OCI-LY7 (cell line): ENCODE data around the gene TLDC2. TPM values are rescaled to one million over a fixed set of nuclear protein-coding genes. Genes with fewer than 3 reads are reported as not detected.

Experiments used
- BruUV-seq: library from RNA; stranded (reverse); fragments of 400-500 nt; replicated peaks from 2 replicates; lab custom pipeline; 2021; lab: Mats Ljungman, UMichigan
- CTCF ChIA-PET: fragments of 300-600 bp; sonication (Branson Sonifier 250); formaldehyde crosslinking; loops from one replicate; lab custom pipeline; 2022; ENCODE audit warnings: antibody characterized with exemption; ENCODE audit not compliant: unreplicated experiment; lab: Charles Lee
- POLR2A ChIA-PET: fragments of 300-600 bp; sonication (Branson Sonifier 250); formaldehyde crosslinking; loops from one replicate; lab custom pipeline; 2022; ENCODE audit warnings: antibody characterized with exemption; lab: Charles Lee
- DNase-seq: peaks from one replicate; pipeline ENCODE4 v3.0.0-alpha.2; 2015; ENCODE audit warnings: low spot score
- H2AFZ ChIP-seq: fragments of 200-600 bp; sonication (generic), shearing (Covaris generic); 2 replicates; pipeline ENCODE4 v1.6.1; 2014; ENCODE audit warnings: mild to moderate bottlenecking, antibody characterized with exemption, low read length, moderate library complexity
- H3K27ac ChIP-seq: fragments of 200-600 bp; sonication (generic); 2 replicates; pipeline ENCODE4 v1.5.1; 2014; ENCODE audit warnings: mixed run types, low read depth, mild to moderate bottlenecking, moderate library complexity, low read length, inconsistent platforms; ENCODE audit not compliant: poor library complexity, severe bottlenecking
- H3K36me3 ChIP-seq: fragments of 200-600 bp; sonication (generic); 2 replicates; pipeline ENCODE4 v1.6.1; 2014; ENCODE audit warnings: mild to moderate bottlenecking, antibody characterized with exemption, low read length, moderate library complexity, mixed read lengths; ENCODE audit not compliant: insufficient read depth
- H3K4me1 ChIP-seq: fragments of 200-600 bp; sonication (generic); 2 replicates; pipeline ENCODE4 v1.5.1; 2014; ENCODE audit warnings: mild to moderate bottlenecking, low read length; ENCODE audit not compliant: insufficient read depth, poor library complexity, severe bottlenecking
- H3K4me2 ChIP-seq: fragments of 200-600 bp; sonication (generic); 2 replicates; pipeline ENCODE4 v1.6.1; 2014; ENCODE audit warnings: mild to moderate bottlenecking, low read length
- H3K4me3 ChIP-seq: fragments of 200-600 bp; sonication (generic); 2 replicates; pipeline ENCODE4 v1.5.1; 2014; ENCODE audit warnings: mild to moderate bottlenecking, low read depth, low read length; ENCODE audit not compliant: poor library complexity, severe bottlenecking
- H3K79me2 ChIP-seq: fragments of 200-600 bp; sonication (generic); 2 replicates; pipeline ENCODE4 v1.6.1; 2016; ENCODE audit warnings: low read depth, mild to moderate bottlenecking, low read length, moderate library complexity, mixed read lengths; ENCODE audit not compliant: insufficient read depth
- H3K9me2 ChIP-seq: fragments of 200-600 bp; sonication (generic); 2 replicates; pipeline ENCODE4 v1.6.1; 2016; ENCODE audit warnings: mild to moderate bottlenecking, low read length, mixed read lengths; ENCODE audit not compliant: insufficient read depth
- H3K9me3 ChIP-seq: fragments of 200-600 bp; sonication (generic); 2 replicates; pipeline ENCODE4 v1.6.1; 2014; ENCODE audit warnings: mild to moderate bottlenecking, mixed run types, low read length, mixed read lengths
- H4K20me1 ChIP-seq: fragments of 200-600 bp; sonication (generic); 2 replicates; pipeline ENCODE4 v1.6.1; 2014; ENCODE audit warnings: mild to moderate bottlenecking, antibody characterized with exemption, low read length, moderate library complexity, mixed read lengths; ENCODE audit not compliant: insufficient read depth
- EZH2phosphoT487 ChIP-seq: fragments of 200-600 bp; sonication (generic); IDR thresholded peaks from 2 replicates; pipeline ENCODE4 v1.6.1; 2018; ENCODE audit warnings: low read depth, borderline replicate concordance, mild to moderate bottlenecking, mixed run types, antibody characterized with exemption, low read length, moderate library complexity, mixed read lengths
- intact Hi-C: fragments of 100-400 bp; cut with micrococcal nuclease; formaldehyde crosslinking; loops from one replicate; pipeline ENCODE4 v1.10.0; 2022; ENCODE audit not compliant: unreplicated experiment
- total RNA-seq, 2 experiments: library from RNA; depleted of rRNA in 1 of 2; stranded (reverse); fragments of >200 nt in 1 of 2; shearing (Covaris generic) in 1 of 2; gene quantifications; 2 replicates each; pipeline ENCODE4 v1.2.3, GENCODE V29; 2014 to 2022
- TF ChIP-seq, protein P1 (sequence below): fragments of 200-600 bp; sonication (generic); conservative IDR thresholded peaks from 2 replicates; pipeline ENCODE4 v1.5.1; 2014; ENCODE audit warnings: mild to moderate bottlenecking, antibody characterized with exemption, low read length, moderate library complexity, mixed read lengths

TLDC2 gene
- total RNA-seq, 2 experiments from 2014 or later: not detected

DNA sequence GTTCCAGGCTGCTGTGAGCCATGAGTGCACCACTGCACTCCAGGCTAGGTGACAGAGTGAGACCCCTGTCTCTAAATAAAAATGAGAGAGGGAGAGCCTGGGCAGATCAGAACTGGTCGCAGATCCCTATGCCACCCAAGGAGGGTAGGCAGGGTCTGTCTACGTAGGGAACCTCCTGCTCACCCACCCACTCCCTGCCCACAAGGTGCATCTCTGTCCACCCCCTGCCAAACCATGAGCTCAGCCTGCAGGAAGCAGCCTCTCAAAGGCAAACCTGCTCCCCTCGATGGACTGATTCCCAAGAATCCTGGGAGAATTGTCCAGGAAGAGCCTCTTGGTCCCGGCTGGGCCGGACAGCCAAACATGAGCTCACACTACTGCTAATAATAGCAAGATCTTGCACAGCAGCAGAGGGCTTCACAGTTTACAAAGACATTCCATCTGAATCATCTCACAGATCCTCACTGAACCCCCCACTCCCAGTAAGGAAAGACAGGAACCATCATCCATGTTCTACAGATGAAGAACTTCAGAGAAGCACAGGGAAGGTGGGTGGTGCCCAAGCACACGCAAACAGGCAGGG, 27.8 kb upstream of the TLDC2 start:
- Histone ChIP-seq H3K4me3 (no peak overlapping the region), H3K79me2 (no peaks in the 10 kb centered on the region), H3K4me2 (peak overlapping the region; percentile 16; the same call in 1 of the 2 replicates), H3K9me3 (peaks cover 6% of the 10 kb centered on the region), H4K20me1 (no peaks in the 10 kb centered on the region), H3K4me1 (peaks cover 84% of the 10 kb centered on the region), H2AFZ (no peak overlapping the region), H3K9me2 (no peaks in the 10 kb centered on the region), H3K27ac (no peak overlapping the region), H3K36me3 (peaks cover 7% of the 10 kb centered on the region)
- POLR2A ChIA-PET: interaction anchor here (0.6 to 7.8 kb wide), 7 partner anchors 10 to 103 kb away, joined by 3 to 87 read pairs (median 4); no protein-coding TSS in a partner anchor
- no peak for TF ChIP-seq EZH2phosphoT487
- TF ChIP-seq, protein P1, sequence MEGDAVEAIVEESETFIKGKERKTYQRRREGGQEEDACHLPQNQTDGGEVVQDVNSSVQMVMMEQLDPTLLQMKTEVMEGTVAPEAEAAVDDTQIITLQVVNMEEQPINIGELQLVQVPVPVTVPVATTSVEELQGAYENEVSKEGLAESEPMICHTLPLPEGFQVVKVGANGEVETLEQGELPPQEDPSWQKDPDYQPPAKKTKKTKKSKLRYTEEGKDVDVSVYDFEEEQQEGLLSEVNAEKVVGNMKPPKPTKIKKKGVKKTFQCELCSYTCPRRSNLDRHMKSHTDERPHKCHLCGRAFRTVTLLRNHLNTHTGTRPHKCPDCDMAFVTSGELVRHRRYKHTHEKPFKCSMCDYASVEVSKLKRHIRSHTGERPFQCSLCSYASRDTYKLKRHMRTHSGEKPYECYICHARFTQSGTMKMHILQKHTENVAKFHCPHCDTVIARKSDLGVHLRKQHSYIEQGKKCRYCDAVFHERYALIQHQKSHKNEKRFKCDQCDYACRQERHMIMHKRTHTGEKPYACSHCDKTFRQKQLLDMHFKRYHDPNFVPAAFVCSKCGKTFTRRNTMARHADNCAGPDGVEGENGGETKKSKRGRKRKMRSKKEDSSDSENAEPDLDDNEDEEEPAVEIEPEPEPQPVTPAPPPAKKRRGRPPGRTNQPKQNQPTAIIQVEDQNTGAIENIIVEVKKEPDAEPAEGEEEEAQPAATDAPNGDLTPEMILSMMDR: no peak
- intact Hi-C loops: no loop called here
- DNase-seq: no peak
- CTCF ChIA-PET: interaction anchor here (2.7 to 3.9 kb wide), 2 partner anchors 12 to 16 kb away, joined by 10 to 22 read pairs; a partner anchor contains a TSS
- BruUV-seq: no TSS peak

DNA sequence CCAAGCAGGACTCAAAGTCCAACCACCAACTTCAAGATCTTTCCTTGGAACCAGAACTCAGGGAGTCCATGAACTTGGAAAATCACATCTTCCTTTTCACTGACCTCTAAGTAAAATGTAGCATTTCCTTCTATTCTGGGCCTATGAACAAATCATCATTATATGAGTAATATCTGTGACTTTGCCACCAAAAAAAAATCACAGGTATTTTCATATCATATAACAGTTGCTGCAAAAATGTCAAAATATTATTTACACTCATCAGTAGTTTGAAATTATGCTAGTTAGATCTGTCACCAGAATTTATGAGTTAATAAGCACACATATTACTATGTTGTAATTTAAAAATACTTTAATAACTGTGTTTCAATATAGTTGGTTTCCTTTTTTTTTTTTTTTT, 27.3 kb upstream of the TLDC2 start:
- Histone ChIP-seq H3K4me3 (no peak overlapping the region), H3K27ac (no peak overlapping the region), H3K9me3 (peaks cover 6% of the 10 kb centered on the region), H2AFZ (no peak overlapping the region), H3K36me3 (peaks cover 7% of the 10 kb centered on the region), H4K20me1 (no peaks in the 10 kb centered on the region), H3K9me2 (no peaks in the 10 kb centered on the region), H3K4me2 (peak overlapping the region; percentile 16; the same call in 1 of the 2 replicates), H3K79me2 (no peaks in the 10 kb centered on the region), H3K4me1 (peaks cover 79% of the 10 kb centered on the region)
- DNase-seq: no peak
- no peak for TF ChIP-seq EZH2phosphoT487
- TF ChIP-seq, protein P1: no peak
- no TSS peak for BruUV-seq
- intact Hi-C loops: no loop called here
- POLR2A ChIA-PET: interaction anchor here (0.8 to 7.8 kb wide), 4 partner anchors 13 to 34 kb away, joined by 3 to 87 read pairs (median 4); no protein-coding TSS in a partner anchor
- CTCF ChIA-PET: interaction anchor here (1.0 to 3.9 kb wide), 2 partner anchors 13 kb away, joined by 3 to 22 read pairs; no protein-coding TSS in a partner anchor
